Urinary bladder (tissue), 4 donors: ENCODE results near the gene CCDC27. TPM values are rescaled to one million over a fixed set of nuclear protein-coding genes. Genes with fewer than 3 reads are reported as not detected.
"Not testable (repeated sequence)": the region's sequence is repeated elsewhere in the genome, so short reads cannot be mapped to it uniquely, and the experiment has no call there.

Experiments
- DNase-seq: peaks from one replicate; pipeline ENCODE4 v3.0.0-alpha.2; 2015; ENCODE audit errors: extremely low spot score
- H3K27ac ChIP-seq: one replicate; pipeline ENCODE4 v1.5.1; 2013; ENCODE audit warnings: low read depth, mild to moderate bottlenecking, moderate library complexity
- H3K36me3 ChIP-seq: one replicate; pipeline ENCODE4 v1.6.1; 2013; ENCODE audit warnings: mild to moderate bottlenecking, moderate library complexity; ENCODE audit not compliant: insufficient read depth
- H3K4me1 ChIP-seq: one replicate; pipeline ENCODE4 v1.6.1; 2013; ENCODE audit warnings: mild to moderate bottlenecking, moderate library complexity; ENCODE audit not compliant: insufficient read depth
- H3K4me3 ChIP-seq: one replicate; pipeline ENCODE4 v1.5.1; 2013; ENCODE audit warnings: low read depth, low read length
- WGBS: extraction: QIAGEN DNeasy Blood & Tissue Kit; methylation state at CpG from one replicate; pipeline ENCODE4 v1.1.7; 2013; 5-methylcytosine and 5-hydroxymethylcytosine counted together
- polyA plus RNA-seq: library from polyadenylated mRNA; stranded (reverse); fragments of 200-250 nt; gene quantifications from one replicate; pipeline ENCODE4 v1.2.3, GENCODE V29; 2013
- total RNA-seq: library from RNA; depleted of rRNA; stranded (reverse); fragments of >200 nt; gene quantifications from one replicate; pipeline ENCODE4 v1.2.3, GENCODE V29; 2014
- donor health status: healthy with polysubstance abuse.
- donor health status: healthy.

CCDC27 gene
- total and polyA plus RNA-seq, 2 donors, result not detected

GRCh38 chr1:3746389-3746829, 5.8 kb upstream of the CCDC27 start:
- H3K36me3 ChIP-seq, result no peaks in the 10 kb centered on the region
- no peaks in the 10 kb centered on the region for H3K4me1 ChIP-seq
- peak overlapping the region; percentile 73 for H3K4me3 ChIP-seq
- H3K27ac ChIP-seq, result no peak overlapping the region
- 14% methylated on average over 35 of the region's 35 CpGs for WGBS
- no peak for DNase-seq

- peak; percentile 37 for DNase-seq
- WGBS, result 1% methylated on average over 73 of the region's 73 CpGs
- H3K36me3 ChIP-seq, result no peaks in the 10 kb centered on the region
- H3K4me1 ChIP-seq, result no peaks in the 10 kb centered on the region
- no peak overlapping the region for H3K27ac ChIP-seq
- H3K4me3 ChIP-seq, result peak overlapping the region; percentile 73
Observed at GRCh38 chr1:3746830-3747521, 5.3 kb upstream of the CCDC27 start.

- 42% methylated on average over 6 of the region's 6 CpGs for WGBS
- no peak overlapping the region for H3K27ac ChIP-seq
- H3K36me3 ChIP-seq, result no peaks in the 10 kb centered on the region
- peak overlapping the region; percentile 73 for H3K4me3 ChIP-seq
- no peak for DNase-seq
- H3K4me1 ChIP-seq, result no peaks in the 10 kb centered on the region
Observed at GRCh38 chr1:3747522-3747848, 4.8 kb upstream of the CCDC27 start.

GRCh38 chr1:3747903-3748302, 4.3 kb upstream of the CCDC27 start:
- Histone ChIP-seq H3K36me3 (no peaks in the 10 kb centered on the region), H3K4me3 (no peak overlapping the region), H3K4me1 (no peaks in the 10 kb centered on the region), H3K27ac (no peak overlapping the region)
- no peak for DNase-seq
- WGBS, result 82% methylated on average over 13 of the region's 13 CpGs

GRCh38 chr1:3748316-3748900, 3.8 kb upstream of the CCDC27 start:
- H3K27ac ChIP-seq, H3K4me1 ChIP-seq, H3K4me3 ChIP-seq, DNase-seq, H3K36me3 ChIP-seq: not testable (repeated sequence)
- WGBS, result 74% methylated on average over 15 of the region's 15 CpGs

- no peaks in the 10 kb centered on the region for H3K36me3 ChIP-seq
- 67% methylated on average over 5 of the region's 5 CpGs for WGBS
- no peak overlapping the region for H3K27ac ChIP-seq
- DNase-seq, result no peak
- H3K4me1 ChIP-seq, result no peaks in the 10 kb centered on the region
- no peak overlapping the region for H3K4me3 ChIP-seq
Observed at GRCh38 chr1:3749512-3749911, 2.7 kb upstream of the CCDC27 start.

GRCh38 chr1:3750741-3751140, 1.5 kb upstream of the CCDC27 start:
- Histone ChIP-seq H3K36me3 (no peaks in the 10 kb centered on the region), H3K4me3 (no peak overlapping the region), H3K4me1 (no peaks in the 10 kb centered on the region), H3K27ac (no peak overlapping the region)
- DNase-seq, result no peak
- WGBS, result 31% methylated on average over 6 of the region's 6 CpGs

GRCh38 chr1:3753656-3754454, 1.6 kb downstream of the CCDC27 start:
- Histone ChIP-seq H3K4me1 (no peaks in the 10 kb centered on the region), H3K36me3 (no peaks in the 10 kb centered on the region), H3K27ac (no peak overlapping the region), H3K4me3 (no peak overlapping the region)
- DNase-seq, result no peak
- WGBS, result 81% methylated on average over 20 of the region's 20 CpGs

GRCh38 chr1:3756394-3756793, 4.1 kb downstream of the CCDC27 start:
- WGBS, result 74% methylated on average over 21 of the region's 21 CpGs

GRCh38 chr1:3759164-3759563, 6.9 kb downstream of the CCDC27 start:
- H3K27ac ChIP-seq, result no peak overlapping the region
- H3K4me3 ChIP-seq, result no peak overlapping the region
- DNase-seq, result no peak
- WGBS, result 86% methylated on average over 6 of the region's 6 CpGs
- H3K36me3 ChIP-seq, result no peaks in the 10 kb centered on the region
- H3K4me1 ChIP-seq, result no peaks in the 10 kb centered on the region

More at GRCh38 chr1:3756394-3756793, 4.1 kb downstream of the CCDC27 start:
- DNase-seq, result no peak
- no peaks in the 10 kb centered on the region for H3K36me3 ChIP-seq
- H3K4me1 ChIP-seq, result no peaks in the 10 kb centered on the region
- H3K27ac ChIP-seq, result no peak overlapping the region
- no peak overlapping the region for H3K4me3 ChIP-seq

- 65% methylated on average over 6 of the region's 6 CpGs for WGBS
- Histone ChIP-seq H3K4me3 (no peak overlapping the region), H3K27ac (no peak overlapping the region), H3K4me1 (no peaks in the 10 kb centered on the region), H3K36me3 (no peaks in the 10 kb centered on the region)
- DNase-seq, result no peak
Observed at GRCh38 chr1:3759796-3760195, 7.5 kb downstream of the CCDC27 start.

- H3K4me1 ChIP-seq, result no peaks in the 10 kb centered on the region
- no peaks in the 10 kb centered on the region for H3K36me3 ChIP-seq
- no peak for DNase-seq
- no peak overlapping the region for H3K4me3 ChIP-seq
- 85% methylated on average over 17 of the region's 17 CpGs for WGBS
- no peak overlapping the region for H3K27ac ChIP-seq
Observed at GRCh38 chr1:3761296-3762010, 9.2 kb downstream of the CCDC27 start.

GRCh38 chr1:3762151-3762872, 10.1 kb downstream of the CCDC27 start:
- WGBS, result 80% methylated on average over 15 of the region's 15 CpGs
- no peak for DNase-seq
- Histone ChIP-seq H3K4me3 (no peak overlapping the region), H3K4me1 (no peaks in the 10 kb centered on the region), H3K27ac (no peak overlapping the region), H3K36me3 (no peaks in the 10 kb centered on the region)
